Measurements from ENCODE around the gene SACS.

- TF ChIP-seq CTCF (IDR thresholded peaks at IDR 0.05; ENCODE audit: low read length): no peak
- no peak for TF ChIP-seq EZH2 (IDR thresholded peaks at IDR 0.05; ENCODE audit: borderline replicate concordance, low read length)
Observed at GRCh38 chr13:23386533-23386932, 47.0 kb downstream of the SACS start.

Measured in OCI-LY1 (cell line).